KOPT-K1 (cell line): ENCODE measurements around the gene SRSF5.
"Not testable (repeated sequence)": the region's sequence is repeated elsewhere in the genome, so short reads cannot be mapped to it uniquely, and the experiment has no call there.

Source experiments
- H3K27ac ChIP-seq: fragments of 200-600 bp; sonication (generic); 2 replicates; pipeline ENCODE4 v1.5.1; 2016; ENCODE audit warnings: antibody characterized with exemption, mild to moderate bottlenecking, low read depth, low read length; ENCODE audit not compliant: poor library complexity, severe bottlenecking
- H3K36me3 ChIP-seq: fragments of 200-600 bp; sonication (generic); 2 replicates; pipeline ENCODE4 v1.5.1; 2017; ENCODE audit warnings: antibody characterized with exemption, mild to moderate bottlenecking, low read length, moderate library complexity; ENCODE audit not compliant: insufficient read depth
- H3K9me3 ChIP-seq: fragments of 200-600 bp; sonication (generic); 2 replicates; pipeline ENCODE4 v1.5.1; 2017; ENCODE audit warnings: antibody characterized with exemption, low read length, mild to moderate bottlenecking; ENCODE audit not compliant: insufficient read depth, poor library complexity, severe bottlenecking

Gene SRSF5

GRCh38 chr14:69811227-69811867, 44.4 kb downstream of the SRSF5 start:
- no peaks in the 10 kb centered on the region for H3K36me3 ChIP-seq
- H3K27ac ChIP-seq: no peak overlapping the region
- no peaks in the 10 kb centered on the region for H3K9me3 ChIP-seq

GRCh38 chr14:69811868-69812252, 44.9 kb downstream of the SRSF5 start:
- H3K36me3 ChIP-seq: no peaks in the 10 kb centered on the region
- no peak overlapping the region for H3K27ac ChIP-seq

GRCh38 chr14:69812711-69813110, 45.8 kb downstream of the SRSF5 start:
- no peaks in the 10 kb centered on the region for H3K9me3 ChIP-seq
- no peak overlapping the region for H3K27ac ChIP-seq
- no peaks in the 10 kb centered on the region for H3K36me3 ChIP-seq

More at GRCh38 chr14:69811868-69812252, 44.9 kb downstream of the SRSF5 start:
- H3K9me3 ChIP-seq: no peaks in the 10 kb centered on the region

GRCh38 chr14:69813346-69813745, 46.4 kb downstream of the SRSF5 start:
- H3K9me3 ChIP-seq, H3K27ac ChIP-seq: not testable (repeated sequence)

GRCh38 chr14:69814397-69814796, 47.5 kb downstream of the SRSF5 start:
- Histone ChIP-seq H3K36me3 (no peaks in the 10 kb centered on the region), H3K27ac (no peak overlapping the region), H3K9me3 (no peaks in the 10 kb centered on the region)

More at GRCh38 chr14:69813346-69813745, 46.4 kb downstream of the SRSF5 start:
- not testable (repeated sequence) for H3K36me3 ChIP-seq

GRCh38 chr14:69815556-69815955, 48.6 kb downstream of the SRSF5 start:
- H3K36me3 ChIP-seq: no peaks in the 10 kb centered on the region
- no peaks in the 10 kb centered on the region for H3K9me3 ChIP-seq
- H3K27ac ChIP-seq: no peak overlapping the region

GRCh38 chr14:69816216-69816615, 49.3 kb downstream of the SRSF5 start:
- H3K9me3 ChIP-seq: no peaks in the 10 kb centered on the region
- H3K27ac ChIP-seq: no peak overlapping the region
- no peaks in the 10 kb centered on the region for H3K36me3 ChIP-seq

- Histone ChIP-seq H3K36me3 (no peaks in the 10 kb centered on the region), H3K27ac (no peak overlapping the region), H3K9me3 (no peaks in the 10 kb centered on the region)
Measured at GRCh38 chr14:69818758-69819191, 51.8 kb downstream of the SRSF5 start.

- Histone ChIP-seq H3K27ac (no peak overlapping the region), H3K36me3 (no peaks in the 10 kb centered on the region), H3K9me3 (no peaks in the 10 kb centered on the region)
Measured at GRCh38 chr14:69819607-69820006, 52.7 kb downstream of the SRSF5 start.

- no peaks in the 10 kb centered on the region for H3K9me3 ChIP-seq
- no peaks in the 10 kb centered on the region for H3K36me3 ChIP-seq
- H3K27ac ChIP-seq: no peak overlapping the region
Measured at GRCh38 chr14:69820991-69821390, 54.0 kb downstream of the SRSF5 start.
